Neural crest cell (in vitro differentiated cells): Measurements from ENCODE around the gene CNGA4. TPM values are rescaled to one million over a fixed set of nuclear protein-coding genes. Genes with fewer than 3 reads are reported as not detected.

Source experiments
- DNase-seq: peaks from one replicate; pipeline ENCODE4 v3.0.0; 2021; ENCODE audit warnings: low read depth, mixed read lengths, low spot score
- H3K27ac Mint-ChIP-seq: one replicate; pipeline ENCODE4 v1.8.0; 2021; ENCODE audit warnings: mild to moderate bottlenecking, mixed read lengths; ENCODE audit not compliant: unreplicated experiment
- H3K27me3 Mint-ChIP-seq: 2 replicates; pipeline ENCODE4 v1.8.0; 2021; ENCODE audit warnings: low read depth, mild to moderate bottlenecking, mixed read lengths
- H3K36me3 Mint-ChIP-seq: 2 replicates; pipeline ENCODE4 v1.8.0; 2021; ENCODE audit warnings: low read depth, mild to moderate bottlenecking, mixed read lengths
- H3K4me1 Mint-ChIP-seq: 2 replicates; pipeline ENCODE4 v1.8.0; 2021; ENCODE audit warnings: mixed read lengths
- H3K4me3 Mint-ChIP-seq: one replicate; pipeline ENCODE4 v1.8.0; 2021; ENCODE audit warnings: mild to moderate bottlenecking, mixed read lengths
- H3K9me3 Mint-ChIP-seq: 2 replicates; pipeline ENCODE4 v1.8.0; 2021; ENCODE audit warnings: mixed read lengths
- total RNA-seq: library from RNA; stranded (reverse); gene quantifications from 2 replicates; pipeline ENCODE4 v1.2.1, GENCODE V29; 2021
- TF ChIP-seq, protein P1 (sequence below): fragments of 200-600 bp; sonication (generic); conservative IDR thresholded peaks from 2 replicates; pipeline ENCODE4 v1.5.0; 2021; ENCODE audit warnings: antibody characterized with exemption, mild to moderate bottlenecking

The CNGA4 gene
- total RNA-seq, 1 donor from 2014 or later, result 0.16 TPM

DNA sequence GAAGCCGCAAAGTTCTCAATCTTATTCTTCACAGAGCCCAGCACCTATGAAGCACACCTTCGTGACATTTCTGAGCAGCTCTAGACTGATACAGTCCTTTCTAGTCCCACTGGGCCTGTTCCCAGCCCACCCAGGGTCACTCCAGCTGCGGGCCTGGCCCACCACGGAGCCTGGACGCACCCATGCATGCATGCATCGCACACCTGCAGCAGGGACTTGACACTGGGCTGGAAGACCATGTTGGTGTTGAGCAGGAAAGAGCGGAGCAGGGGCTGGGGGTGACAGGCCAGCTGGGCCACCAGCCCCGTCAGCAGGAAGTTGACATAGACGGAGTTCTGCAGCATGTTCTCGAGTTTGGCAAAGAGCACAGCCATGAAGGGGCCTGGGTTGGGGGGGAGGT lies 24.4 kb upstream of the CNGA4 start:
- no peak for DNase-seq
- H3K36me3 Mint-ChIP-seq, result peaks cover 3% of the 10 kb centered on the region
- H3K27ac Mint-ChIP-seq, result no peak overlapping the region
- no peak overlapping the region for H3K4me3 Mint-ChIP-seq
- TF ChIP-seq, protein P1, sequence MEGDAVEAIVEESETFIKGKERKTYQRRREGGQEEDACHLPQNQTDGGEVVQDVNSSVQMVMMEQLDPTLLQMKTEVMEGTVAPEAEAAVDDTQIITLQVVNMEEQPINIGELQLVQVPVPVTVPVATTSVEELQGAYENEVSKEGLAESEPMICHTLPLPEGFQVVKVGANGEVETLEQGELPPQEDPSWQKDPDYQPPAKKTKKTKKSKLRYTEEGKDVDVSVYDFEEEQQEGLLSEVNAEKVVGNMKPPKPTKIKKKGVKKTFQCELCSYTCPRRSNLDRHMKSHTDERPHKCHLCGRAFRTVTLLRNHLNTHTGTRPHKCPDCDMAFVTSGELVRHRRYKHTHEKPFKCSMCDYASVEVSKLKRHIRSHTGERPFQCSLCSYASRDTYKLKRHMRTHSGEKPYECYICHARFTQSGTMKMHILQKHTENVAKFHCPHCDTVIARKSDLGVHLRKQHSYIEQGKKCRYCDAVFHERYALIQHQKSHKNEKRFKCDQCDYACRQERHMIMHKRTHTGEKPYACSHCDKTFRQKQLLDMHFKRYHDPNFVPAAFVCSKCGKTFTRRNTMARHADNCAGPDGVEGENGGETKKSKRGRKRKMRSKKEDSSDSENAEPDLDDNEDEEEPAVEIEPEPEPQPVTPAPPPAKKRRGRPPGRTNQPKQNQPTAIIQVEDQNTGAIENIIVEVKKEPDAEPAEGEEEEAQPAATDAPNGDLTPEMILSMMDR, result no peak
- no peaks in the 10 kb centered on the region for H3K9me3 Mint-ChIP-seq
- no peaks in the 10 kb centered on the region for H3K4me1 Mint-ChIP-seq
- H3K27me3 Mint-ChIP-seq, result no peaks in the 10 kb centered on the region

- no peak for DNase-seq
- H3K4me3 Mint-ChIP-seq, result no peak overlapping the region
- no peaks in the 10 kb centered on the region for H3K9me3 Mint-ChIP-seq
- H3K27ac Mint-ChIP-seq, result no peak overlapping the region
- TF ChIP-seq, protein P1, result no peak
- H3K4me1 Mint-ChIP-seq, result no peaks in the 10 kb centered on the region
- no peaks in the 10 kb centered on the region for H3K27me3 Mint-ChIP-seq
- H3K36me3 Mint-ChIP-seq, result peaks cover 3% of the 10 kb centered on the region
These were observed 22.4 kb upstream of the CNGA4 start for GRCh38 chr11:6216501-6216900.

DNA sequence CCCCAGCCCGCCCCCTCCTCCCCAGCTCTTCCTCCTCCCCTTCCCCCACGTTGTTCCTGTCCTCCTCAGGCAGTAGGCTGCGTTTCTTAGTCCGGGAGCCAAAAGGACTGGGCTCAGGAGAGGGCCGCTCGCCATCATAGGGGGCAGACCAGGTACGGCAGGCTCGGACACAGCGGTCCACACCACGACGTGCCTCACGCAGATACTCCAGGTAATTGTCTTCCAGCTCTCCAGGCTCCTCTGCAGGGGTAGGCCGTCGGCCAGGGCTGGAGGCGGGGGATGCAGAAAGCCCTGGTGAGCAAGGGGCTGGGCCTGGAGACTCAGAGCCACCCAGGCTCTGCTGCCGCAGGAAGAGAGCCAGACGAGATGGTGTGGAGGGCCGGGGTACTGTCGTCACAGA lies 21.2 kb upstream of the CNGA4 start:
- TF ChIP-seq, protein P1, result no peak
- Mint-ChIP-seq H3K27ac (no peak overlapping the region), H3K4me1 (no peaks in the 10 kb centered on the region), H3K9me3 (no peaks in the 10 kb centered on the region), H3K4me3 (no peak overlapping the region), H3K36me3 (peaks cover 3% of the 10 kb centered on the region), H3K27me3 (no peaks in the 10 kb centered on the region)
- no peak for DNase-seq

- Mint-ChIP-seq H3K36me3 (peaks cover 3% of the 10 kb centered on the region), H3K9me3 (no peaks in the 10 kb centered on the region), H3K27me3 (no peaks in the 10 kb centered on the region), H3K4me1 (no peaks in the 10 kb centered on the region), H3K27ac (no peak overlapping the region), H3K4me3 (no peak overlapping the region)
- TF ChIP-seq, protein P1, result no peak
- no peak for DNase-seq
These were observed 19.5 kb upstream of the CNGA4 start for GRCh38 chr11:6219359-6219758.

GRCh38 chr11:6223854-6224253 lies 15.0 kb upstream of the CNGA4 start:
- Mint-ChIP-seq H3K27me3 (no peaks in the 10 kb centered on the region), H3K4me1 (no peaks in the 10 kb centered on the region), H3K9me3 (no peaks in the 10 kb centered on the region), H3K27ac (no peak overlapping the region), H3K4me3 (no peak overlapping the region), H3K36me3 (peaks cover 2% of the 10 kb centered on the region)
- no peak for DNase-seq
- TF ChIP-seq, protein P1, result no peak

- no peaks in the 10 kb centered on the region for H3K27me3 Mint-ChIP-seq
- TF ChIP-seq, protein P1, result no peak
These were observed 14.5 kb upstream of the CNGA4 start for GRCh38 chr11:6224421-6224820.

More at GRCh38 chr11:6224421-6224820, 14.5 kb upstream of the CNGA4 start:
- Mint-ChIP-seq H3K27ac (no peak overlapping the region), H3K36me3 (peaks cover 2% of the 10 kb centered on the region), H3K4me3 (no peak overlapping the region), H3K9me3 (no peaks in the 10 kb centered on the region), H3K4me1 (no peaks in the 10 kb centered on the region)
- DNase-seq, result no peak
